T-helper 9 cell (primary cell): ENCODE measurements around the gene MS4A10.
"Not testable (repeated sequence)": the region's sequence is repeated elsewhere in the genome, so short reads cannot be mapped to it uniquely, and the experiment has no call there.

Experiments used
- DNase-seq: peaks from one replicate; pipeline ENCODE4 v3.0.0-alpha.2; 2020

Gene MS4A10

DNA sequence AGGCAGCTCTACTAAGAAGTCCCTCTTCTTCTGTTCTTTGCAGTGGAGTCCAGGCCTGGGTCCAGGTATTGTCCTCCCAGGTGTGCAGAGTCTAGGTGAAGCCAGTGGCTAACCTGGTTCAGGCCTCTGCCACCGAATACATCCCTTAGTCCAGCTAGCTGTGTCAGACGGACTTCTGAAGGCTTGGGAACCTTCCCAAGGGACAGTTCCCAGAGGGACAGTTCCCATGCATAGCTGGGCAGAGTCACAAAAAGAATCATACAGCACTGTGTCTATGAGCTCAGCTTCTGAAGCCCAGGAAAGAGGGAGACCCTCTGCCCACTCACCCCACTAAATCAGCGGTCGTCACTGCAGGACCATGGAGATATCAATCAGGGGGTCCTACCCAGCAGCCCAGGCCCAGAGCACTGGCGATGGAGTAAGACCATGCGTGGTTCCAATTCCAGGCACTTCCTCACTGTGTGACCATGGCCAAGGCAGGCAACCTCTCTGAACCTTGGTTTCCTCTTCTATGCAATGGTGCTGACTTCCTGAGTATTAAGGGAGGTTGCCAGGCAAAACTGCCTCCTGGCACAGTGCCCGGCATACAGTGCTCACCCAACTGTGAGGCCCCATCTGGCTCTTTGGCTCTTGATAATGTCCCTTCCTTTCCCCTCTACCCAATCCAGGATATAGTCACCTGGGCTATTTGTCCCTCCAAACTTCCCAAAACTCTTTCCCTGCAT is 3.4 kb downstream of the MS4A10 start:
- DNase-seq = no peak

DNA sequence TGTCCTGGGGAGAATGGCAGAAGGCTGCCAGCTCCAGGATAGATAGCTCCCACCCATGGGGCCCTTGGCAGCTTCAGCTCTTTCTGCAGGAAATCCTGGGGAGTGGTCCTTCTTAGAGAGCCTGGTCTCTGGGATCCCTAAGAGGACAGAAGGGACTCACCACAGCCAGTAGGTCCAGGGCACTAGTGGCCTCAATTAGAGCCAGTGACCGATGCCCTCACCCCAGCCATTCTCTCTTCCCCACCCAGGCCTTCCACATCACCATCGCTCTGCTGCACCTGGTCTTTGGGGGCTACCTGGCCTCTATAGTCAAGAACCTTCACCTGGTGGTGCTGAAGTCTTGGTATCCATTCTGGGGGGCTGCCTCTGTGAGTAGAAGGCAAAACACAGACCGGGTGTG is 5.6 kb downstream of the MS4A10 start:
- DNase-seq = no peak

DNA sequence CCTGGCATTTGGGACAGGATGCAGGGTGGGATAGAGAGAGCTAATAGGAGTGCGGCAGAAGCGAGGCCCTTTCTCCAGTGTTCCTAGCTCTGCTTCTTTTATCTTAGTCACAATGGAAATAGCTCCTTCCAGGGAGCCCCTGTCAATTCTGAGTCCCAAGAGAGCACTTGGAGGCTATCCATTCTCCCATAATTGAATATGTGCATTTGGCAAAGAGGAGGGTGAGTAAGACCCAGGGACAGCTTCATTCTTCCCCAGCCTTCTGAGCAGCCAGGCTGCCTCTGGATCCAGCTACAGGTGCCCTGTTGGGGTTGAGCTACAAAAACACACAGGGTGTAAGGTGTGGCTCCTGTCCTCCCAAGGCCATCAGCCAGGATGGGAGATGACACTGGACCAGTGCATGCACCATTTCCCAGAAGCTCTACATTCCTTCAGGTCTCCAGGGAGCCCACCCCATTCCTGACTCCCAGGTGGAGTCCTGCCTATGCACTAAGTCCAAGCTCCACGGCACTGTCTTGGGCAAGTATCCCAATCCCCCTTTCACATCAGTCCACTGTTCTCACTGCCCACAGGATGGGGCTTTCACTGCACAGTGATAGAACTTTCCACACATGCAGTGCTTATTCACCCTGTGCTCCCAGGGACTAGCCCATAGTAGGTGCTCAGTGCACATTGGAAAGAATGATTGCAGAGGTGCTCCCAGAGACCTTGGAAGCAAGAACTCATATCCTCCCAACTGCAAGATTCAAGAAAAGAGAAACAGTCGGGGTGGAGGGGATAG is 6.2 kb downstream of the MS4A10 start:
- no peak for DNase-seq

DNA sequence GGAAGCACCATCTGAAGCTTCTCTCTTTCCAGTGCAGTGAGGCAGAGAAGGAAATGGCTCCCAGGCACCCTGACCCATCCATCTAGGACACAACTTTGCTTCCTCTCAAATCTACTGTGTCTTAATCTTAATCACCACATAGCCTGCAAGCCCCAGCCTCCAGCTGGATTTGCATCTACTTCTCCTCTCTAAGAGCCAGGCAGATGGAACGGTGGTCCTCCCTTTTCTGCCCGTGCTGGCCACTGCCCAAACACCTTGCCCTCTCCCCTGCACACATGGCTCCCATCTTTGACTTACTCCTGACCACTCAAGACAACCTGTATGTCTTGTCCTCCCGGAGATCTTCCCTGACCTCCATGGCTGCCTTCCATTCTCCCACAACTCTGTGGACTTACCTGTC is 7.4 kb downstream of the MS4A10 start:
- no peak for DNase-seq

DNA sequence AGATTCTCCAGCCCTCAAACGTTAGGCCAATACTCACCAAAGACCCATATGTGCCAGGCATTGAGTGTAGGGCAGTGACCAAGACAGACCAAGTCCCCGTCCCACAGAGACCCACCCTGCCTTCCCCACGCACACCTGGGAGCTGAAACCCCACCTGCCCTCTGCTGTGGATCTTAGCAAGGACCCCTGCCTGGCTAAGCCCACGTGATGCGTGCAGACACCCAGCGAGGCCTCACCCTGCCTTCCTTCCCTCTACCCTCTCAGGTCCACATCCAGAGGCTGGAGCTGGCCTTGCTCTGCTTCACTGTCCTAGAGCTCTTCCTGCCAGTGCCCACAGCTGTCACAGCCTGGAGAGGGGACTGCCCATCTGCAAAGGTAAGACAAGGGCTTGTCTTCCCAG is 10.2 kb downstream of the MS4A10 start:
- no peak for DNase-seq

DNA sequence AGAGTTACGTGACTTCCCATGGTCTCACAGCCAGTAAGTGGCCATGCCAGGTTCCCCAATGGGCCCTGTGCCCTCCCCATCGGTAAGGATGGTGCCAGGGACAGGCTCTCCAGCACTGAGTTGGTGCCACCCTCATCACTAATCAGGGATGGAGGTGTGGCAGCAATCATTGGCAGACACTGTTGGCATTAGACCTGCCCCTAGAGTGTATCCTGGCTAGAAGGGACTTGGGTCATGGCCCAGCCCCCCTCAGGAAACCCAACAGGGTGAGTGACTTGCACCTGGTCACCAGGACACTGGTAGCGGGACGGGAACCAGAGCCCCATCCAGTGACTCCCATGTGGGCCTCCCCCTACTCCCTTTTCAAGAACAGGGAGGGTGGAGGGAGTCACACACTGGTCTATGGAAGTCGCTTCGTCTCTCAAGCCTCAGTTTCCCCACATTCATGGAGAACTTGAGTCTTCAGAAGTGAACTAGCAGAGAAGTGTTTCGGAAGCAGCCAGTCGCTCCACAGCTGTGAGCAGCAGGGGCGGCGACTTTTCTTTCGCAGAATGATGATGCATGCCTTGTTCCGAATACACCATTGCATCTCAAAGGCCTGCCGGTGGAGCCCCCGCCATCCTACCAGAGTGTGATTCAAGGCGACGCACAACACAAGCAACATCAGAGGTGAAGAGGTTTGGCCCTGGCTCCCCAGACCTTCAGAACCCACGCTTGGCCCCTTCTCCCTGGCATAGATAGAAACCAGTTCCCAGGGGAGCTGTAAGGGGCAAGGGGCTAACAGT is 12.9 kb downstream of the MS4A10 start:
- no peak for DNase-seq

DNA sequence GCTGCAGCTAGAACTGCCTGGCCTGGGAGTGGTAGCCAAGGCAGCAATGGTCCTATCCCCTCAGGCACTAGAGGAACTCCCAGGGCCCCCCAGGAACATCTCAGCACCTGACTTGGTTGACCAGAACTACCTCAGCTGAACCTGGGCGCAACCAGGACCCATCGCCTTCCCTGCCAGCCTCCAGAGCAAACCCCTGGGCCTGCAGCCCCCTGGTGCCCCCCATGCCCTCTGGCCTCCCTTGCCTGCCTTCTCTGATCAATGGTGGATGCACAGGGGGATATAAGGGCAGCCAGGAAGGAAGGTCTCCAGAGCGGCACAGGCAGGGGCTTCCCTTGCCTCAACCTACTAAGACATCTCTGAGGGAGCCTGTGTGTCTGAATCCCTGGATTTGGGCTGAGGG is 13.5 kb downstream of the MS4A10 start:
- DNase-seq = no peak

DNA sequence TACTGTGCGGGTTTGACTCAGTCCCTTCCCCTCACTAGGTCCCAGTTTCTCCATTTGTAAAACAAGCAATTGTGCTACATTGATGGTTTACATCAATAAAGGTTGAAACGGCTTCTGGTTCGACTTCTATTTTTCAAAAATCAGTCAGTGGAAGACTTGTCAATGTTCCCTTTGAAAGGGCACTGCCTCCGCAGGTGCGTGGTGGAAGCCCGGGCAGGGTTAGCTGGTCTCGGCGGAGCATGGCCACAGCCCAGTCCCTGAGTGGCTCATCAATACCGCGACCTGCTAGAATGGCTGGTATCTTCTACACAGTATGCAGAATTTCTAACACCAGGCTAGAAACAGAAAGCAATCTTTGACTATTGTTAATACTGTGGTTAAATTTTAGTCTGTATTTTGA is 16.1 kb downstream of the MS4A10 start:
- DNase-seq = no peak

DNA sequence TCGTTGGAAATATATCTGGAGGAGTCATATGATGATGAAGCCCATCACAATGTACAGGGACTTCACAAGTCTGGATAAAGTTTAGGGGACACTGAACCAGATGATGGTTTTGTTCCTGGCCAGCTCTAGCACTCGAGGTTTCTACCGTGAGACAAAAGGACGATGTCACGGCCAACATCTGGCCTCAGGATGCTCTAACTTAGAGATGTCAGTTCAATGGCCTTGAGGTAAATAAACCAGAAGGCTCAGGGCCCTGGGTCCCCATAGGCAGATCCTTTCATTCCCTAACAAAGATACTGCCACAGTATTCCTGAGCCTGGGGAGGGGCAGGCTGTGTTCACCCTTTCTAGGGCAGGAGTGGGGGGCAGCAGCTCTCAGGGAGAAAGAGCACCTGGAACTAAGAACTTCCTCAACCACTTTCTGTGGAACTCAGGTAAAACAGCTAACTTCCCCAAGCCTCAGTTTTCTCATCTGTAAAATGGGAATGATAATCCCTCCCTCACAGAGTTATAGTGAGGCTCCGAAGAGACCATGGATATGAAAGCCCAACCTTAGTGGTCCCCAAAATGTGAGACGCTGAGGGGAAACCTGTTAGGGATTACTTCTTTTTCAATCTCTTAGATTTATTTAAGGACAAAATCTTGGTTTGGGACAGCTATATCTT is 18.3 kb downstream of the MS4A10 start:
- DNase-seq = no peak

DNA sequence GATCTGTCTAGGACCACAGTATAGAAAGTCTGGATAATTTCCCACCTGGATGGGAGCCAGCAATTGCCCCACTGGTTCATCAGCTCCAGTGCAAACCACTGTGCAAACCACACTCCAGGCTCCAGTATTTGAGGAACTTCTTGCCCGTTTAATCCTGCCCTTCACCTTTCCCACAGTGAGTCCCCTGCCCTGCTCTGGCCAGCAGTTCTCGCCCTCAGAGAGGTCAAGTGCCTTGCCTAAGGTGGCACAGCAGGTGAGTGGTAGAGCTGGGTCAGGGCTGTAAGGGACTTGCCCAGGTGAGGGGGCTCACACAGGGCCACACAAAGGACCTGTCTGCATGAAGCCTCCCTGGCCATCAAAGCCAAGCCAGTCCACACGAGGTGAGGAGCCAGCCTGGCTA is 24.1 kb downstream of the MS4A10 start:
- no peak for DNase-seq

DNA sequence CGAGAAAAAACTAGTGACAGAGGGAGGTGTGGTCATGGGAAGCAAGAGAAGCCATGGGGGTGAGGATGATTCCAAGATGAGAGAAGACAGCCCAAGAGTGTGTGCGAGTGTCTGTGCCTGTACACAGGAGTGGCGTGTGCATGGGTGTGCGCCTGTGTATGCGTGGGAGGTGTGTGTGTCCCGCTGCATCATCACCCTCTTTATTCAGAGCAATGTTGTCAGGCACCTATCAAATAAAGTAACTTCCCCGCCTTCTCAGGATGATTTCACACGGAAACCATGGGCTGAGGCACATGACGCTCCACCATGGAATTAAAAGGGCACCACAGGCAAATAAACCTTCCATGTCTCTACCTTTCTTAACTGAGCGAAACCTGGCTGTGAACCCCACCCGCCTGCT is 24.6 kb downstream of the MS4A10 start:
- no peak for DNase-seq

DNA sequence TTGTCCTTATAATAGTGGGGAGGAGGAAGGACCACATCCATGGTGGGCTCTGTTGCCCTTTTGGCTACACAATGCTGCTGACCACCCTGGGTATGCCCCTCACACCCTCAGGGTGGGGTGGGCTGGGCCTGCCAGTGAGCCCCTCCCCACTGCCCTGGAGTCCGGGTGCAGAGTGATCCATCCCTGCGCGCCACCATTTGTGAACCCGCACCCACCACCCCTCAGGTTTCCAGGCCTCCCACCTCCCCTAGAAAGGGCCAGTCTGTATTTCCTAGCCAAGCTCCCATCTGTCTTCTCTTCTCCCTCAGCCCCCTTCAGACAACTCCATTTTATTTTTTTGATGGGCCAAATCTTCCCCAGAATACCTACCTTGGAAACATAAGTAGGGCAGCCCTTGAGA is 25.0 kb downstream of the MS4A10 start:
- no peak for DNase-seq

DNA sequence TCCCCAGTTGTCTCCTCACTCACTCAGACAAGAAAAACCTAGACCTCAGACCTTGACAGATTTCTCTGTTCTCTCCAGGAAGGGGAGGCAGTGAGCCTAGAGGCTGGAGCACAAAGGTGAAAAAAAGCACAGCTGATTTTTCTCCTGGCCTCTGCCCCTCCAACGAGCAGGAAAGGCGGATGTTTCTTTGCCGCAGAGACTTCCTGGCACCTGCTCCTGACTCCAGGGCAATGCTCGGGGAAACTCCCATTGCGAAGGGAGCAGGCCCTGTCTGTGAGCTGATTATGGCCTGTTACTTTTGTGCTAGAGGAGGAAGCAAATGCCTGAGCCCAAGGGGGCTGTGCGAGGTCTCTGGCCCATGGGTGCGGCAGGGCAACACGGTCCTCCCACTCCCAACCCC is 25.4 kb downstream of the MS4A10 start:
- DNase-seq = no peak

DNA sequence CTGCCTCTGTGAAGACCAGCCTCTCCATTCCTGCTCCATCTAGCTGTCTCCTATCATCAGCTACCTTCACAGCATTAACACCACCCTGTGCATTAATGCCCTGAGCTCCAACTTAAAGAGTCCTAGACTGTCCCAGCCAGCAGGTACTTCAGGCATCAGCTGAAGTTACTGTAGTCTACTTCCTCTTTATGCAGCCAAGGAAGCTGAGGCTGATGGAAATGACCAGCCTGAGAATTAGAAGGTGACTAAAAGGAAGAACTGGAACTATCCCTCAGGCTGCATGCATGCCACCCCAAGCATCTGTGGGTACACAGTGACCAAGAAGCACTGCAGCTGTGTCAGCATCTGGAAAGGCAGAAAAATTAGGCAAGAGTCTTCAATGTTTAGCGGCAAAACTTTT is 28.2 kb downstream of the MS4A10 start:
- no peak for DNase-seq

DNA sequence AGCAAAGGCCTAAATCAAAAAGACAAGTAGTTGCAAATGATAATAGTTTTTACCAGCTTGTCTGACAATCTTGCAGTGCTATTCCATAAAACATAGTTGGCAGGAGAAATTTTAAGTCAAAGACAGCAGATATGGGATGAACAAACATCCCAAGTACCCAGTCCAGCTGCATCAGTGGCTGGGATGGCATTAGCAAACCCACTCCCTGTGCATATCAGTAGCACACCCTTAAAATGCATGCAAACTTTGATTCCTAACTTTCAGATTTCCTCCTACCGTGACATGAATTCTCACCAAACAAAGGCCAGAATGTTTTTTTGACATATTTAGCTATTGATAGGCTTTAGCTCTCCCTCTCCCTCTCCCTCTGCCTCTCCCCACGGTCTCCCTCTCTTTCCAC is 29.0 kb downstream of the MS4A10 start:
- DNase-seq = no peak

DNA sequence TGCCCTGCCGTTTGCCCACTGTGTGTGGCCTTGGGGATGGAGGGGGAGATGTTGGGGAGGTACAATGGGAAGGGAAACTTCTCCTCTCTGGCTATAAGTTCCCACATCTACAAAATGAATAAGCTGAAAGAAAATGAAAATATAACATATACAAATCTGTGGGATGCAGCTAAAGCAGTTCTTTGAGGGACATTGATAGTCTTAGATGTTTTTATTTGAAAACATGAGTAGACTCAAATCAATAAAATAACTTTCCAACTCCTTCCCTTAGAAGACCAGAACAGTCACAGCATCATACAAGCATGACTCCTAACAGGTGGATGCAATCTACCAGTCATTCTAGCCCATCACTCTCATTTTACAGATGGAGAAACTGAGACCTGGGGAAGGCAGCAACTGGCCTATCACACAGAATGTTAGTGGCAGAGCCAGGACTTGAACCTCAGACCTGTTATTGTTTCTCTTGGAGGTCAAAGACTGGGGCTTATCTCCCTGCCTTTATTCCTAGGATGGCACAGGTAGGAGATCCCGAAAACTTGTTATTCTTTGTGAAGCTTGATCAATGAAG is 31.5 kb downstream of the MS4A10 start:
- DNase-seq = no peak

DNA sequence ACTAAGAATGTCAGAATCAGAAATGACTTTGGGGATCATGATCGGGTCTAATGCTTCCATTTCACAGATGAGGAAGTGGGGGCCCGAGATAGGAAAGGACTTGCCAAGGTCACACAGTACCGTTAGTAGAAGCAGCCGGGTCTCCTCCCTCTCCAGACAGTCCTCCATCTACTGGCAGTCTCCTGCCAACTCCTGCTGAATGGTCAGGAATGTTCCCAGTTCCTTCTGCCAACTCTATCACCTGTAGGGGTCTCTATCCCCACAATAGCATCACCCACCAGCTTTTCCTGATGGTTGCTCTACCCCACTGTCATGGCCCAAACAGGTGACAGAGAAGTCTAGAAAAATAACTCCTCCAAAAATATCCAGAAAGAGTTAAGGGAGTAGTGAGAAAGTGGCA is 32.9 kb downstream of the MS4A10 start:
- DNase-seq = no peak

DNA sequence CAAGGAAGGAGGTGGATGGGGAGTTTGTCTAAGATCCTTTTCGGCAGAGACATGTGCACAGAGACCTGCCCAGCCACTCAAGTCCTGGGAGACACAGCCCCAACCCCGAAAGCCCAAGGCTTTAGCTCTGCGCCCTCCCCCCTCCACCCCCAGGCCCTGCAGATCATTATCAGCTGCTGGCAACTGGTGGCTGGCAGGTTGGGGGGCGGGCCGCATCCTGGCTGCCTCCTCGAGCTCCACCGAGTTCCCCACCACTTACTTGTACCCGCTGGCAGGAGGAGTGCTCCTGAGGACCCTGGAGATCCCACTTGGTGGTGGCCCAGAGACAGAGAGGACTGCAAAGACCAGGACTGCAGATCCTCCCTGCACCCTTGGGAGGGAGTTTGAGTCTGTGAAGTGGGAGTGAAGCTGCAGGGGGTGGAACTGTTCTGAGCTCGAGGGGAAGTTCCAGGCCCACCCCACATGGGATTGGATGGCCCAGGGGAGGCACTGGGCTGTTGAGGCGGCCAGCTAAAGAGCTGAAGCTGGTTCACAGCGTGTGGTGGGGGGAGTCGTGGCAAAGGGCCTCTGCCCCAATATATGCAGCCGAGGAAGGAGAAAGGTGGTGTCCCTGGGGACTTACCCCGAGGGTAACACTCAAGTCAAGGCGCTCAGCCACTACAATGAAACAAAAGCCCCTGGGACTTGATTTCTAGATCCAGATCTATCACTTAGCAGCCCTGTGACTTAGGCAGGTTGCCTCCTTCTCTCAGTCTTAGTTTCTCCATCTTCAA is 36.9 kb downstream of the MS4A10 start:
- no peak for DNase-seq

DNA sequence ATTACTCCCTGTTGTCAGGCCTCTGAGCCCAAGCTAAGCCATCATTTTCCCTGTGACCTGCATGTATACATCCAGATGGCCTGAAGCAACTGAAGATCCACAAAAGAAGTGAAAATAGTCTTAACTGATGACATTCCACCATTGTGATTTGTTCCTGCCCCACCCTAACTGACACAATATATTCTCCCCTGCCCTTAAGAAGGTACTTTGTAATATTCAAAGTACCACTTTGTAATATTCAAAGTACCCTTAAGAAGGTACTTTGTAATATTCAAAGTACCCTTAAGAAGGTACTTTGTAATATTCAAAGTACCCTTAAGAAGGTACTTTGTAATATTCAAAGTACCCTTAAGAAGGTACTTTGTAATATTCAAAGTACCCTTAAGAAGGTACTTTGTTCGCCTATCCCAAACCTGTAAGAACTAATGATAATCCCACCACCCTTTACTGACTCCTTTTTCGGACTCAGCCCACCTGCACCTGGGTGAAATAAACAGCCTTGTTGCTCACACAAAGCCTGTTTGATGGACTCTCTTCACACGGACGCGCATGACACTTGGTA is 38.7 kb downstream of the MS4A10 start:
- DNase-seq = not testable (repeated sequence)

DNA sequence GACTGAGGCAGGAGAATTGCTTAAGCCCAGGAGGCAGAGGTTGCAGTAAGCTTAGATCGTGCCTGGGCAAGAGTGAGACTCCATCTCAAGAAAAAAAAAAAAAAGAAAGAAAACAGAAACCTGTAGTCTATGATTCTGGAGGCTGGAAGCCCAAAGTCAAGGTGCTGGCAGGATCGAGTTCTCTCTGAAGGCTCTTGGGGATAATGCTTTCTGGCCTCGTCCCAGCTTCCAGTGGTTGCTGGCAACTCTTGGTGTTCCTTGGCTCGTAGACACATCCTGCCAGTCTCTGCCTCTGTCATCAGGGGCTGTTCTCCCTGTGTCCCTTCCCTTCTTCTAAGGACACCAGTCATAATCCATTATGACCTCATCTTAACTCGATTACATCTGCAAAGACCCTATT is 40.0 kb downstream of the MS4A10 start:
- DNase-seq = no peak

DNA sequence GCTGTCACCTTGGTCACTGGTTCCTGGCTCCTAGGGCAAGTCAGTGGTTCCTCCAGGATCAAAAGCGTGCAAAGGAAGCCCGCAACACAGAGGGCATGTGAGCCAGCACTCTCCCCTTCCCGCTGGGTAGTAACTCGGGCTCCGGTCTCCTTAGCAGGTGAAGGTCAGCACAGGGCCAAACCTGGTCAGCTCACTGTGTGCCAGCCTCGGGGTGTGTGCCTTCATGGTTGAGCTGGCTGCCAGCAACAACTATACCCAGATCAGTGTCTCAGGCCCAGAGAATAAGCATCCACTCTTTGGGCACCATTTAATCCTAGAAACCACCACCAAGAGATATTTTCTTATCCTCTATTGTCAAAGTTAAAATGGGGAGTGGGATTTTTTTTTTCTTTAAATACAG is 40.7 kb downstream of the MS4A10 start:
- no peak for DNase-seq
